ENCODE results near the gene PPFIA3. TPM values are rescaled to one million over a fixed set of nuclear protein-coding genes. Genes with fewer than 3 reads are reported as not detected.
A peak's percentile ranks its signal among the peaks of the same experiment; 100 is the strongest.
"Not testable (repeated sequence)": the region's sequence is repeated elsewhere in the genome, so short reads cannot be mapped to it uniquely, and the experiment has no call there.

PPFIA3 gene
- total RNA-seq, 1 experiment from 2014 or later, result 8.3 TPM

DNA sequence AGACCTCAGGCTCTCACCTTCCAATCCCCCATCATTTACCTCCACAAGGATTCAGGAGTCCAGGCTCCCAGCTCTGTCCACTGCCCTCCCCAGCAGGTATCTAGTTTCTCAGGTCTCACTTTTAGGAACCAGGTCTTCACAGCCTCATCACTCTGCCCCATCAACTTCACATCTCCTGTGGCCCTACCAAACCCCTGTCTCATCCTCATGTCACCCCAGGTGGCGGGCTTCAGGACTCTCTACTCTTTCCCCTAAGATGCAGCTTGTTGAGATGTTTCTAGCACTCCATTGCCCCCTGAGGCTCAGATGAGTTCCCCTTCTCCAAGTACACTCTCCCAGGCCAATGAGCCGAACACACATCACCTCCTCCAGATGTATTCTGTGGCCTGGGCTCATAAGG lies 1.5 kb downstream of the PPFIA3 start:
- POLR2A ChIA-PET (ENCODE audit: unreplicated experiment), result interaction anchor here (0.7 kb wide), 1 partner anchor 425 kb away, joined by 7 read pairs; the partner anchor contains the start of gene FUT2
- CTCF ChIA-PET, result no interaction called here
- no TSS peak for BruUV-seq (replicated peaks)

DNA sequence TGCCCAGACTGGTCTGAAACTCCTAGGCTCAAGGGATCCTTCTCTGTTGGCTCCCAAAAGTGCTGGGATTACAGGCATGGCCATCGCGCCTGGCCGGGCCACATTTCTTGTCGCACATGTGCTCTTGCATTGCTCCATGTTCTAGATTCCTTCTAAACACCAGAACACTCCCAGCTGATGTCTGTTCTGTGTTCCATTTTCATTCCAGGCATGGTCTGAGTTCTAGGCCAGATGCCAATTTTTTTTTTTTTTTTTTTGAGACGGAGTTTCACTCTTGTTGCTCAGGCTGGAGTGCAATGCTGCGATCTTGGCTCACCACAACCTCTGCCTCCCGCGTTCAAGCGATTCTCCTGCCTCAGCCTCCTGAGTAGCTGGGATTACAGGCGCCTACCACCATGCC lies 2.5 kb downstream of the PPFIA3 start:
- H2AFZ ChIP-seq; H4K20me1 ChIP-seq (ENCODE audit: insufficient read depth); H3K9me2 ChIP-seq (ENCODE audit: insufficient read depth); BruUV-seq (replicated peaks); H3K79me2 ChIP-seq (ENCODE audit: low read depth); H3K4me3 ChIP-seq; H3K9me3 ChIP-seq (ENCODE audit: insufficient read depth, low read depth); H3K27ac ChIP-seq; H3K36me3 ChIP-seq (ENCODE audit: low read depth); POLR2A ChIA-PET (ENCODE audit: unreplicated experiment); DNase-seq; H3K4me2 ChIP-seq; intact Hi-C loops (cut with micrococcal nuclease; ENCODE audit: unreplicated experiment); CTCF ChIA-PET: not testable (repeated sequence)
- H3K4me1 ChIP-seq (replicated peaks; ENCODE audit: insufficient read depth), result peaks cover 15% of the 10 kb centered on the region; the same call in 1 of the 2 replicates
- H3K27me3 ChIP-seq (ENCODE audit: insufficient read depth, low read depth), result peaks cover 13% of the 10 kb centered on the region
- peaks cover 18% of the 10 kb centered on the region for H3F3A ChIP-seq (ENCODE audit: insufficient read depth, low read depth)

More for the DNA sequence above, 1.5 kb downstream of the PPFIA3 start:
- intact Hi-C loops (cut with micrococcal nuclease; ENCODE audit: unreplicated experiment), result no loop called here
- Histone ChIP-seq H4K20me1 (ENCODE audit: insufficient read depth) (peaks cover 3% of the 10 kb centered on the region; the same call in 1 of the 2 replicates), H3K4me1 (replicated peaks; ENCODE audit: insufficient read depth) (peaks cover 15% of the 10 kb centered on the region; the same call in 1 of the 2 replicates), H3K4me3 (no peak overlapping the region), H3K9me2 (ENCODE audit: insufficient read depth) (no peaks in the 10 kb centered on the region), H3K36me3 (ENCODE audit: low read depth) (no peaks in the 10 kb centered on the region), H2AFZ (no peak overlapping the region), H3K4me2 (no peak overlapping the region), H3K27me3 (ENCODE audit: insufficient read depth, low read depth) (peaks cover 13% of the 10 kb centered on the region), H3K9me3 (ENCODE audit: insufficient read depth, low read depth) (no peaks in the 10 kb centered on the region), H3K27ac (no peak overlapping the region), H3F3A (ENCODE audit: insufficient read depth, low read depth) (peaks cover 23% of the 10 kb centered on the region), H3K79me2 (ENCODE audit: low read depth) (no peaks in the 10 kb centered on the region)
- no peak for TF ChIP-seq EZH2 (IDR thresholded peaks at IDR 0.05; ENCODE audit: low read depth)
- TF ChIP-seq, protein P1, sequence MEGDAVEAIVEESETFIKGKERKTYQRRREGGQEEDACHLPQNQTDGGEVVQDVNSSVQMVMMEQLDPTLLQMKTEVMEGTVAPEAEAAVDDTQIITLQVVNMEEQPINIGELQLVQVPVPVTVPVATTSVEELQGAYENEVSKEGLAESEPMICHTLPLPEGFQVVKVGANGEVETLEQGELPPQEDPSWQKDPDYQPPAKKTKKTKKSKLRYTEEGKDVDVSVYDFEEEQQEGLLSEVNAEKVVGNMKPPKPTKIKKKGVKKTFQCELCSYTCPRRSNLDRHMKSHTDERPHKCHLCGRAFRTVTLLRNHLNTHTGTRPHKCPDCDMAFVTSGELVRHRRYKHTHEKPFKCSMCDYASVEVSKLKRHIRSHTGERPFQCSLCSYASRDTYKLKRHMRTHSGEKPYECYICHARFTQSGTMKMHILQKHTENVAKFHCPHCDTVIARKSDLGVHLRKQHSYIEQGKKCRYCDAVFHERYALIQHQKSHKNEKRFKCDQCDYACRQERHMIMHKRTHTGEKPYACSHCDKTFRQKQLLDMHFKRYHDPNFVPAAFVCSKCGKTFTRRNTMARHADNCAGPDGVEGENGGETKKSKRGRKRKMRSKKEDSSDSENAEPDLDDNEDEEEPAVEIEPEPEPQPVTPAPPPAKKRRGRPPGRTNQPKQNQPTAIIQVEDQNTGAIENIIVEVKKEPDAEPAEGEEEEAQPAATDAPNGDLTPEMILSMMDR (conservative IDR thresholded peaks at IDR 0.05), result no peak
- DNase-seq, result no peak

DNA sequence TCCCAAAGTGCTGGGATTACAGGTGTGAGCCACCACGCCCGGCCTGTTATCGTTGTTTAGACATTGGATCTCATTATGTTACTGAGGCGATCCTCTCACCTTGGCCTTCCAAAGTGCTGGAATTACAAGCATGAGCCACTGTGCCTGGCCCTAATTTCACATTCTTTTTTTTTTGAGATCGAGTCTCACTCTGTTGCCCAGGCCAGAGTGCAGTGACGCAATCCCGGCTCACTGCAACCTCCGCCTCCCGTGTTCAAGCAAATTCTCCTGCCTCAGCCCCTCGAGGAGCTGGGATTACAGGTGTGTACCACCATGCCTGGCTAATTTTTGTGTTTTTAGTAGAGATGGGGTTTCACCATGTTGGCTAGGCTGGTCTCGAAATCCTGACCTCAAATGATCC lies 3.9 kb downstream of the PPFIA3 start:
- H3K27ac ChIP-seq; H3K4me2 ChIP-seq; CTCF ChIA-PET; H3K4me3 ChIP-seq; BruUV-seq (replicated peaks); DNase-seq; H4K20me1 ChIP-seq (ENCODE audit: insufficient read depth); H3K36me3 ChIP-seq (ENCODE audit: low read depth); H3K9me2 ChIP-seq (ENCODE audit: insufficient read depth); H2AFZ ChIP-seq; POLR2A ChIA-PET (ENCODE audit: unreplicated experiment); H3K79me2 ChIP-seq (ENCODE audit: low read depth); H3K9me3 ChIP-seq (ENCODE audit: insufficient read depth, low read depth); intact Hi-C loops (cut with micrococcal nuclease; ENCODE audit: unreplicated experiment): not testable (repeated sequence)
- Histone ChIP-seq H3K4me1 (replicated peaks; ENCODE audit: insufficient read depth) (peaks cover 14% of the 10 kb centered on the region; the same call in 1 of the 2 replicates), H3K27me3 (ENCODE audit: insufficient read depth, low read depth) (peaks cover 13% of the 10 kb centered on the region), H3F3A (ENCODE audit: insufficient read depth, low read depth) (peaks cover 23% of the 10 kb centered on the region)

DNA sequence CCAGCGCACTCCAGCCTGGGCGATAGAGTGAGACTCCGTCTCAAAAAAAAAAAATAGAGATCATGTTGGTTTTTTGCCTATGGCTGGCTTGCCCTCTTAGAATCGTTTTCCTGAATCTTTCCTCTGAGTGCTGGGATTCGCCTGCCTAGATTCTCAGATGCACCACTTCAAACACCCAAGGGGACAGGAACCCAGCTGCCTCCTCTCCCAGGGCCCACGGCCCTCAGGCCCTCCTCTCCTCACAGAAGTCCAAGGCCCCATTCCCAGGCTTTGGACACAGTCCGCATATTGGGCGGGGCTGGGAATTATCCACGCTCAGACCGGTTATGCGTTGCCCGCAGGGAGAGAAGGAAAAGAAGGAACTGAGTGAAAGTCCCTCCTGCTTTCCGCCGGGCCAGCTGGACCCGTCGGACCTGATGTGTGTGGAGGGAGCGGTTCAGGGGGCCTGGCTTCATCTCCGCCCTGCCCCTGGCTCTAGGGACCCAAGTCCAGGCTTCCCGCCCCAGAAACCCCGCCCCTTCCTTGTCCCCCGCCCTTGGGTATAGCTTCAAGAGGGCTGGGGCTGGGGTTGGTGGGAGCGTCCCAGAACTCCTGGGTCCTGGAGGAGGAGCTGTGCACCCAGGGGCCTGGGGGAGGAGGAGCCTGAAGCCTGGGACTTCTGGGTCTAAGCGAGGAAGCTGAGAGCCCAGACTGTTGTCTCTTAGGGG lies 5.8 kb downstream of the PPFIA3 start:
- no peaks in the 10 kb centered on the region for H3K9me2 ChIP-seq (ENCODE audit: insufficient read depth)
- intact Hi-C loops (cut with micrococcal nuclease; ENCODE audit: unreplicated experiment), result no loop called here
- H3K27me3 ChIP-seq (ENCODE audit: insufficient read depth, low read depth), result peaks cover 7% of the 10 kb centered on the region
- no peak for TF ChIP-seq EZH2 (IDR thresholded peaks at IDR 0.05; ENCODE audit: low read depth)
- TF ChIP-seq, protein P1 (conservative IDR thresholded peaks at IDR 0.05), result no peak
- peak overlapping the region; percentile 59 for H3K4me2 ChIP-seq
- BruUV-seq (replicated peaks), result no TSS peak
- no peaks in the 10 kb centered on the region for H3K79me2 ChIP-seq (ENCODE audit: low read depth)
- H3K9me3 ChIP-seq (ENCODE audit: insufficient read depth, low read depth), result no peaks in the 10 kb centered on the region
- DNase-seq, result peak in 1 of 2 experiments; percentile 16
- H3K27ac ChIP-seq, result no peak overlapping the region
- H3K36me3 ChIP-seq (ENCODE audit: low read depth), result no peaks in the 10 kb centered on the region
- H3K4me3 ChIP-seq, result 0 out of 2 replicates have a peak overlapping the region, but pooled peaks have one; percentile 27
- ChIA-PET CTCF (interaction anchor here (0.6 to 1.4 kb wide), 3 partner anchors 97 to 266 kb away, joined by 4 to 6 read pairs (median 4); partner anchors contain the start of genes GYS1 and RUVBL2), POLR2A (ENCODE audit: unreplicated experiment) (interaction anchor here (0.6 kb wide), 1 partner anchor 40 kb away, joined by 4 read pairs; no protein-coding TSS in a partner anchor)
- peaks cover 21% of the 10 kb centered on the region; the same call in 1 of the 2 replicates for H3F3A ChIP-seq (ENCODE audit: insufficient read depth, low read depth)
- peaks cover 3% of the 10 kb centered on the region; the same call in 1 of the 2 replicates for H4K20me1 ChIP-seq (ENCODE audit: insufficient read depth)
- H3K4me1 ChIP-seq (replicated peaks; ENCODE audit: insufficient read depth), result peaks cover 18% of the 10 kb centered on the region
- H2AFZ ChIP-seq, result 0 out of 2 replicates have a peak overlapping the region, but pooled peaks have one; percentile 20
